Retinal pigment epithelial cell (primary cell): ENCODE results near the gene ATRAID.

Experiments
- DNase-seq: peaks from one replicate; pipeline ENCODE4 v3.0.0-alpha.2; 2010; ENCODE audit warnings: low read depth
- H3K4me3 ChIP-seq: 2 replicates; pipeline ENCODE4 v1.5.1; 2011; ENCODE audit warnings: mild to moderate bottlenecking, low read length, control low read depth, moderate library complexity
- TF ChIP-seq, protein P1 (sequence below): conservative IDR thresholded peaks from 2 replicates; pipeline ENCODE4 v1.5.1; 2011; ENCODE audit warnings: low read depth, low read length, control low read depth, inconsistent platforms

ATRAID gene

DNA sequence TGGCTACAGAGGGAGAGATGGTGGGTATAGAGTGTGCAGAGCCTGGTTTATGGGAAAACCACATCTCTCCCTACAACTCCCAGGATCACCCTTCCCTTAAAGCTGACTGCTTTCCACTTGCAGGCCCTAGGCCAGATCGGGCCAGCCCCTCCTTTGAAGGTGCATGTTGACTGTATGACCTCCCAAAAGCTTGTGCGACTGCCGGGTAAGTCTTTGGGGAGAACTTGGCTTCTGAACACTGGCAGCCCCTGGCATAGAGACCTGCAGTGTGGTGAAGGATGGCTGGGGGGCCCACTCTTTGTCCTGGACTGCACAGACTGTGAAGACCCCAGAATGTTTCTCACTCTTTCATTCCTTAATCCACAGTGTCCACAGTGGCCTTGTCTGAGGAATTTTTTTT lies 24.8 kb downstream of the ATRAID start:
- no peak for DNase-seq
- H3K4me3 ChIP-seq = no peak overlapping the region
- TF ChIP-seq, protein P1, sequence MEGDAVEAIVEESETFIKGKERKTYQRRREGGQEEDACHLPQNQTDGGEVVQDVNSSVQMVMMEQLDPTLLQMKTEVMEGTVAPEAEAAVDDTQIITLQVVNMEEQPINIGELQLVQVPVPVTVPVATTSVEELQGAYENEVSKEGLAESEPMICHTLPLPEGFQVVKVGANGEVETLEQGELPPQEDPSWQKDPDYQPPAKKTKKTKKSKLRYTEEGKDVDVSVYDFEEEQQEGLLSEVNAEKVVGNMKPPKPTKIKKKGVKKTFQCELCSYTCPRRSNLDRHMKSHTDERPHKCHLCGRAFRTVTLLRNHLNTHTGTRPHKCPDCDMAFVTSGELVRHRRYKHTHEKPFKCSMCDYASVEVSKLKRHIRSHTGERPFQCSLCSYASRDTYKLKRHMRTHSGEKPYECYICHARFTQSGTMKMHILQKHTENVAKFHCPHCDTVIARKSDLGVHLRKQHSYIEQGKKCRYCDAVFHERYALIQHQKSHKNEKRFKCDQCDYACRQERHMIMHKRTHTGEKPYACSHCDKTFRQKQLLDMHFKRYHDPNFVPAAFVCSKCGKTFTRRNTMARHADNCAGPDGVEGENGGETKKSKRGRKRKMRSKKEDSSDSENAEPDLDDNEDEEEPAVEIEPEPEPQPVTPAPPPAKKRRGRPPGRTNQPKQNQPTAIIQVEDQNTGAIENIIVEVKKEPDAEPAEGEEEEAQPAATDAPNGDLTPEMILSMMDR = no peak

DNA sequence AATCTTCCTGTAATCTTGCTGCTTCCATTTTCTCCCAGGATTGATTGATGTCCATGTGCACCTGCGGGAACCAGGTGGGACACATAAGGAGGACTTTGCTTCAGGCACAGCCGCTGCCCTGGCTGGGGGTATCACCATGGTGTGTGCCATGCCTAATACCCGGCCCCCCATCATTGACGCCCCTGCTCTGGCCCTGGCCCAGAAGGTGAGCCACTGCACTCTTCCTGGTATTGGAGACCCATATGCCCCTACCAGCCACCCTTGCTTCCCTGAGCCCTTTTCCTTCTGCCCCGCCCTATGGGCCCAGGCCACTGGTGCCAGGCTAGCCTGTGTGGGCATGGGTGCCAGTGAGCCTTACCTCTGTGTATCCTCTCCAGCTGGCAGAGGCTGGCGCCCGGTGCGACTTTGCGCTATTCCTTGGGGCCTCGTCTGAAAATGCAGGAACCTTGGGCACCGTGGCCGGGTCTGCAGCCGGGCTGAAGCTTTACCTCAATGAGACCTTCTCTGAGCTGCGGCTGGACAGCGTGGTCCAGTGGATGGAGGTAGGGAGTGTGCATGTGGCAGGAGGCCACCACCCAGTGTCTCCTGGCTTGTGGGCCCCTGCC lies 25.6 kb downstream of the ATRAID start:
- no peak for DNase-seq
- TF ChIP-seq, protein P1 = no peak

DNA sequence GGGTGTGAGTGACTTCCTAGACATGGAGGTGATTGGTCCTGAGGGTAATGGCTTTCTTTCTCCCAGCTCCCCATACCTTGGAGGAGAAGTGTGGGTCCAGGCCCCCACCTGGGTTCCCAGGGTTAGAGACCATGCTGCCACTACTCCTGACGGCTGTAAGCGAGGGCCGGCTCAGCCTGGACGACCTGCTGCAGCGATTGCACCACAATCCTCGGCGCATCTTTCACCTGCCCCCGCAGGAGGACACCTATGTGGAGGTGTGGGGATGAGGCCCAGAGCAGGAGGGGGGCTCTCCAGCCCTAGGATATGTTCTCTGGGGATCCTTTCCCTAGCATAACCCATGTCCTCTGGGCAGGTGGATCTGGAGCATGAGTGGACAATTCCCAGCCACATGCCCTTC lies 27.1 kb downstream of the ATRAID start:
- no peak overlapping the region for H3K4me3 ChIP-seq
- TF ChIP-seq, protein P1 = no peak
- no peak for DNase-seq

More for the DNA sequence above, 25.6 kb downstream of the ATRAID start:
- H3K4me3 ChIP-seq = no peak overlapping the region

DNA sequence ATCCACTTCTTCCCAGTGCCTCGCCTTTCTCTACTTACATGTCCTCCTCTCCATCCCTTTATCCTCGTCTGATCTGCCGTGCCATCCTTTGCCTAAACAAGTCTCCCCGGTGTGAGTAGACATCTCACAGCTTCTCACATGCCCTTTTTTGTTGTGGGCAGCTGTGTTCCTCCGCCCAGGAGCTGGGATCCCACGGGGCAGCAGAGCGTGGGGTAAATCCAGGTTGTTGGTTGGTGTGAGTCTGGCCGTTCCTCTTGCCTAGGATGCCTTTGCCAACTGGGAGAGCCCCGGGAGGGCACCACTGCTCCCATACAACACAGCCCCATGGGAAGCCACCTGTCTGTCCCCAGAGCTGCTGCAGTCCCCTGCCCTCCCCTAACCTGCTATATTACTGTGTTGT lies 28.6 kb downstream of the ATRAID start:
- H3K4me3 ChIP-seq = no peak overlapping the region
- TF ChIP-seq, protein P1 = no peak
- DNase-seq = no peak

DNA sequence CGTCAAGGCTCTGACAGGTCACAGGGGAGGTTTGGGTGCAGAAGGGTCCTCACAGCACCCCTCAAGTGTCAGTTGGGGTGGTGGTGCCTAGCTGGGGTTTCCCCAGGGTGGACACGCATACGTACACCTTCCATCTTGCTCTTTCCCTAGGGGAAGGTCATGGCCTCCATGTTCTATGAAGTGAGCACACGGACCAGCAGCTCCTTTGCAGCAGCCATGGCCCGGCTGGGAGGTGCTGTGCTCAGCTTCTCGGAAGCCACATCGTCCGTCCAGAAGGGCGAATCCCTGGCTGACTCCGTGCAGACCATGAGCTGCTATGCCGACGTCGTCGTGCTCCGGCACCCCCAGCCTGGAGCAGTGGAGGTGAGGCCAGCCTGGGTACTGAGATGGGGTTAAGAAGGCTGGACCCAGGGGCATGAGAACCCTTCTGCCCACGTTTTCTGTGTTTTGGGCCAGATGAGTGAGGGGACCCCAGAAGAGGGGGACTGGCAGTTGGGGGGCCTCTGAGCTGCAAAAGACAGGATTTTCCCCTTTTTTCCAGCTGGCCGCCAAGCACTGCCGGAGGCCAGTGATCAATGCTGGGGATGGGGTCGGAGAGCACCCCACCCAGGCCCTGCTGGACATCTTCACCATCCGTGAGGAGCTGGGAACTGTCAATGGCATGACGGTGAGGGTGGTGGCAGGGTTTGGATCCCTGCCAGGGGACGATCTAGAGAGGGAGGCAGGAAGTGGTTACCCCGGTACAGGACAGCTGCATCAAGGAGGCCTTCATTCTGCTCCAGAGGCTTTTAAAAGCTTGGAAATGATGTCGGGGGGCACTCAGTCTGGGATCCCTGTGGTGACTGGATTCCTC lies 30.1 kb downstream of the ATRAID start:
- TF ChIP-seq, protein P1 = no peak
- H3K4me3 ChIP-seq = no peak overlapping the region
- DNase-seq = no peak

DNA sequence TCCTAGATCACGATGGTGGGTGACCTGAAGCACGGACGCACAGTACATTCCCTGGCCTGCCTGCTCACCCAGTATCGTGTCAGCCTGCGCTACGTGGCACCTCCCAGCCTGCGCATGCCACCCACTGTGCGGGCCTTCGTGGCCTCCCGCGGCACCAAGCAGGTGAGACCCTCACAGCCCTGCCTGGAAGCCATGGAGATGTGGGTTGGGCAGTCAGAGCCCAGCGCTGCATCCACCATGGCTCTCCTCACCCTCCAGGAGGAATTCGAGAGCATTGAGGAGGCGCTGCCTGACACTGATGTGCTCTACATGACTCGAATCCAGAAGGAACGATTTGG lies 30.7 kb downstream of the ATRAID start:
- TF ChIP-seq, protein P1 = no peak
- H3K4me3 ChIP-seq = no peak overlapping the region
- DNase-seq = no peak
